Osteoblast (primary cell): ENCODE results near the gene ABLIM1. TPM values are rescaled to one million over a fixed set of nuclear protein-coding genes. Genes with fewer than 3 reads are reported as not detected.
"Not testable (repeated sequence)": the region's sequence is repeated elsewhere in the genome, so short reads cannot be mapped to it uniquely, and the experiment has no call there.

ENCODE experiments used
- DNase-seq: peaks from one replicate; pipeline ENCODE4 v3.0.0; 2011; ENCODE audit warnings: low spot score, mixed read lengths; ENCODE audit not compliant: insufficient read length; ENCODE audit errors: missing footprints
- H2AFZ ChIP-seq: 2 replicates; pipeline ENCODE4 v1.6.0; 2011; ENCODE audit warnings: mild to moderate bottlenecking, low read length
- H3K27ac ChIP-seq: 2 replicates; pipeline ENCODE4 v1.5.1; 2011; ENCODE audit warnings: mild to moderate bottlenecking, low read depth, low read length, moderate library complexity
- H3K27me3 ChIP-seq: 2 replicates; pipeline ENCODE4 v1.6.0; 2012; ENCODE audit warnings: mild to moderate bottlenecking, control low read depth, inconsistent platforms, low read length, moderate library complexity; ENCODE audit not compliant: insufficient read depth
- H3K36me3 ChIP-seq: 2 replicates; pipeline ENCODE4 v1.5.1; 2011; ENCODE audit warnings: mild to moderate bottlenecking, low read length, control low read depth, moderate library complexity; ENCODE audit not compliant: insufficient read depth
- H3K4me1 ChIP-seq: 2 replicates; pipeline ENCODE4 v1.5.1; 2011; ENCODE audit warnings: mild to moderate bottlenecking, low read length, control low read depth, moderate library complexity; ENCODE audit not compliant: insufficient read depth
- H3K4me2 ChIP-seq: 2 replicates; pipeline ENCODE4 v1.6.0; 2011; ENCODE audit warnings: mild to moderate bottlenecking, low read length; ENCODE audit not compliant: insufficient read depth
- H3K4me3 ChIP-seq: fragments of 200-600 bp; sonication (generic); 3 replicates; pipeline ENCODE4 v1.5.1; 2012; ENCODE audit warnings: mild to moderate bottlenecking, low read length, inconsistent platforms; ENCODE audit not compliant: insufficient read depth
- H3K79me2 ChIP-seq: 2 replicates; pipeline ENCODE4 v1.6.0; 2012; ENCODE audit warnings: mild to moderate bottlenecking, low read length, control low read depth, inconsistent platforms; ENCODE audit not compliant: insufficient read depth
- H3K9me3 ChIP-seq: 2 replicates; pipeline ENCODE4 v1.5.1; 2011; ENCODE audit warnings: low read depth, low read length, control low read depth
- H4K20me1 ChIP-seq: 2 replicates; pipeline ENCODE4 v1.6.0; 2012; ENCODE audit warnings: mild to moderate bottlenecking, low read length, control low read depth; ENCODE audit not compliant: insufficient read depth
- CTCF ChIP-seq: IDR thresholded peaks from 2 replicates; pipeline ENCODE4 v1.5.1; 2011; ENCODE audit warnings: mild to moderate bottlenecking, low read depth, low read length, moderate library complexity; ENCODE audit errors: extremely low read depth
- total RNA-seq: library from RNA; depleted of rRNA; stranded (reverse); fragments of >200 nt; gene quantifications from 2 replicates; pipeline ENCODE4 v1.2.3, GENCODE V29; 2012

ABLIM1 gene
- total RNA-seq, 1 donor, result 11.2 TPM

- no peak overlapping the region for H3K27ac ChIP-seq
- TF ChIP-seq CTCF, result no peak
Measured at GRCh38 chr10:114698271-114699061, 40.4 kb upstream of the ABLIM1 start.

GRCh38 chr10:114697061-114697598 is 39.1 kb upstream of the ABLIM1 start:
- DNase-seq, result peak; percentile 62
- no peak for TF ChIP-seq CTCF
- peaks cover 6% of the 10 kb centered on the region for H3K27me3 ChIP-seq
- H3K79me2 ChIP-seq, result no peaks in the 10 kb centered on the region
- no peak overlapping the region for H3K27ac ChIP-seq
- peaks cover 12% of the 10 kb centered on the region for H3K4me1 ChIP-seq
- H3K9me3 ChIP-seq, result no peaks in the 10 kb centered on the region
- H4K20me1 ChIP-seq, result no peaks in the 10 kb centered on the region
- peak overlapping the region; percentile 24 for H2AFZ ChIP-seq
- H3K4me3 ChIP-seq, result no peak overlapping the region
- no peaks in the 10 kb centered on the region for H3K36me3 ChIP-seq
- peak overlapping the region; percentile 41 for H3K4me2 ChIP-seq

More at GRCh38 chr10:114698271-114699061, 40.4 kb upstream of the ABLIM1 start:
- Histone ChIP-seq H3K79me2 (no peaks in the 10 kb centered on the region), H3K4me2 (no peak overlapping the region), H3K36me3 (no peaks in the 10 kb centered on the region), H3K27me3 (peaks cover 2% of the 10 kb centered on the region), H3K9me3 (no peaks in the 10 kb centered on the region), H3K4me1 (peaks cover 12% of the 10 kb centered on the region), H2AFZ (no peak overlapping the region), H3K4me3 (no peak overlapping the region), H4K20me1 (no peaks in the 10 kb centered on the region)
- DNase-seq, result no peak

GRCh38 chr10:114696301-114696700 is 38.2 kb upstream of the ABLIM1 start:
- not testable (repeated sequence) for H3K79me2 ChIP-seq, H3K27me3 ChIP-seq, H3K4me3 ChIP-seq, H4K20me1 ChIP-seq, H2AFZ ChIP-seq, H3K36me3 ChIP-seq, H3K4me2 ChIP-seq, DNase-seq, H3K27ac ChIP-seq, H3K9me3 ChIP-seq
- peaks cover 21% of the 10 kb centered on the region for H3K4me1 ChIP-seq

GRCh38 chr10:114694752-114695151 is 36.7 kb upstream of the ABLIM1 start:
- no peak overlapping the region for H3K4me2 ChIP-seq
- peak; percentile 61 for TF ChIP-seq CTCF
- no peaks in the 10 kb centered on the region for H4K20me1 ChIP-seq
- H3K79me2 ChIP-seq, result no peaks in the 10 kb centered on the region
- H3K36me3 ChIP-seq, result no peaks in the 10 kb centered on the region
- H3K4me3 ChIP-seq, result no peak overlapping the region
- H3K27ac ChIP-seq, result no peak overlapping the region
- peaks cover 25% of the 10 kb centered on the region for H3K4me1 ChIP-seq
- DNase-seq, result no peak
- peaks cover 10% of the 10 kb centered on the region for H3K27me3 ChIP-seq
- no peak overlapping the region for H2AFZ ChIP-seq
- H3K9me3 ChIP-seq, result no peaks in the 10 kb centered on the region
